IPS DF 4.7 (cell line): Measurements from ENCODE around the gene TRIP12.
"Not testable (repeated sequence)": the region's sequence is repeated elsewhere in the genome, so short reads cannot be mapped to it uniquely, and the experiment has no call there.

Experiments used
- DNase-seq: peaks from one replicate; pipeline ENCODE4 v3.0.0-alpha.2; 2013; ENCODE audit warnings: low spot score; ENCODE audit errors: extremely low read depth

The TRIP12 gene

GRCh38 chr2:229921101-229921891, 513 bp downstream of the TRIP12 start:
- DNase-seq: no peak

DNA sequence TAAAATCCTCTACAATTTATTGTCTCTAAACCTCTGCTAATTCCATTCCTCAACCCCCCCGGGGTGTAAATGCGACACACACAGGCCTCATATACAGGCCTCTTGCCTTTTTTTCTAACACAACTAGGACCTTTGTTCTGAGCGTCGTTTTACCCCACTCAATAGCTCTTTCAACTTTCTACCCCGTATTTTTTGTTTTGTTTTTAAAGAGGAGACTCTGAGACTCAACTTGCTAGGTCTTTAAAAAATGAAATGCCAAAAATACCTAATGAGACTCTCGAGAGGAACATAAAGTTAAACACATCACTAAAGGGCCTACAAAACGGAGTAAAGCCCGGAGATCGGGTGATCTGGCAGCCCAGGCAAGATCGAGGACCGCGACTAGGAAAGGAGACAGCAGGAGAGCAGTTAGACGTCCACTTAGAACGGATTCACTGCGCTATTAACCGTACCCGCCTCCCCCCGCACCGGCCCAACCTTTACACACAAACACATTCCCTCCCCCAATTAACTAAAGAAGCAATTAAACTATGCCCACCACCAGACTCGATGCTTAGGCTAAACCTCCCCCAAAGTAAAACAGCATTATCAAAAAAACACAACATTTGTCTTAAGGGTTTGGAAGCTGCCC, 1.7 kb downstream of the TRIP12 start:
- no peak for DNase-seq

DNA sequence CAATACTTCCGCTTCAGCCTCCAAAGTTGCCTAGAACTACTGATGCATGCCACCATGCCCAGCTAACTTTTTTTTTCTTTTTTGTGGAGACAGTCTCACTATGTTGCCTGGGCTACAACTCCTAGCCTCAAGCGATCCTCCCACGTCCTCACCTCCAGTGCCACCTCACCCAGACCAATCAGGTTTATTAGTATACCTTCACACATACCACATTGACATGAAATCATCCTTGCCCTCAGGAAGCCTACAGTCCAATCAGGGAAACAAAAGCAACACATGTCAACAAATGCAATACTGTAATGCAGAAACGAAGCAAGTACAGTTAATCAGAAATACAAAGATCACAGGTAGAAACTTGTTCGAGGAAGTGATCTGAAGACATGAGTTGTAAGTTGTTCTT, 4.0 kb downstream of the TRIP12 start:
- DNase-seq: no peak

- DNase-seq: no peak
Observed at GRCh38 chr2:229914171-229914570, 7.6 kb downstream of the TRIP12 start.

DNA sequence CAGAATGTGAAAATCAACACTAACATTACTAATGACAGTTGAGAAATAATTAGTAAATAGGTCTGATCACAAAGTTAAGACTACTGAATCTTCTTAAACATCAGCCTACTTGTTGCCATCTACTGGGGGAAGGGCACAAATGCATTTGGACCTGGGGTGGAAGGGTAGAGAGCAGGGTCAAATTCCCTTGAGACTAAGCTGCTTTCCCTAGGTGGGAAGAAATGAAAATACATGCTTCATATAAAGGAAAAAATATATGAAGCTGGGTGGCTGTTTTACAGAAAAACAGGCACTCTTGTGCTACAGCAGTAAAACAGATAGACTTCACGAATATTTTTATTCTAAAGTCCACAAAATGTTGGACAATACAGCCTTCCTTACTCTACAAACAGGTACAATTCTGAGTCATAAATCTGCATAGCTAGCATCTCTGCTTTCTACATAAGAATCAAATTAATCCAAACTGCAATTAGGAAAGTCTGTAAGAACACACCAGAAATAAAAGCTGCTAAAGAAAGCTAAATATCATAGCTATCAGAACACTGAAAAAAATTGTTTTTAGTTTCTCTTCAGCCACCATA, 10.9 kb downstream of the TRIP12 start:
- DNase-seq: no peak

DNA sequence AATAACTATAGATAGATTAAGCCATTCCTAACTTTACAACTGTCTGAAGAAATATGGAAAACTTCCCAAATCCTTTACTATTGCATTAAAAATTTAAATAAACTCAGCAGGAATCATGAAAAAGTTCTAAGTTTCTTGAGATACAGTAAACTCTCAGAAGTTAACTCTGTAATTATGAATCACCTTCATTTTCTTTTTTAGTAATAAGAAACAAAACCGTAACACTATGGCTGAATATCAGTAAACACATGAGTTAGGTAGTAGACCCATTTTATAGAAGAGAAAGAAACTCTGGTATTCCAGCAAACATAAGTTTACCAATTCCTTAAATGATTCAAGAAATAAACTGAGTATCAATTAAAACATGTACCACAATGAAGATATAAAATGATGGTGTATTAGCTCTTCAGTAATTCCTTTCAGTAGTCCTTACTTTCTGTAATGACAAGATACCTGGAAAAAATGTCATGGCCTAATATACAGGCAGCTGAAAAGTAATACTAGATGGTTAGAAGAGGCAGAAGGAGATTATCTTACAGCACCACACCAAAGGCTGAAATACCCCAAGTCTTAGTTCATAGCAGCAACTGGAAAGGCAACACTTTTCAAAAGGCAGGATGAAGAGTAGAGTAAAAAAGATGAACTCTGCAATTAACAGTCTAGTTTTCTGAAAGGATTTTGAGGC, 11.5 kb downstream of the TRIP12 start:
- no peak for DNase-seq

GRCh38 chr2:229909090-229909489, 12.7 kb downstream of the TRIP12 start:
- DNase-seq: no peak

- DNase-seq: no peak
Observed at GRCh38 chr2:229905601-229906000, 16.2 kb downstream of the TRIP12 start.

DNA sequence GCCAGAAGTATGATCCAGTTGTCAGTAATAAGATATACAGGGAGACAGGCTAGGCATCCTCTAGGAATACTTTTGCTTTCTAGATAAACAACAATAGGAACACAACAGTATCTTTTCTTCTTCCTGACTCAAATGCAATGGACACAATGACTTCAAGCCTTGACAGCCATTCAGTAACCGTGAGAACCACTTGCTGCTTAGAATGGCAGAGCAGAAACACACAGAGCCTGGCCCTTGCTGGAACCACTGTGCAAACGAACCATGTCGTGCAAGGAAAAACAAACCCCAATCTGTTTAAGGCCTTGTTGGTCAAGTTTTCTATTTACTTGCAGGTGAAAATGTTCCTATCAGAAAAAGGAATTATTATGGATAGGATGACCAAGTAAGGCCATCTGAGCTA, 18.8 kb downstream of the TRIP12 start:
- DNase-seq: no peak

GRCh38 chr2:229901819-229902218, 20.0 kb downstream of the TRIP12 start:
- DNase-seq: no peak

- DNase-seq: not testable (repeated sequence)
Observed at GRCh38 chr2:229900514-229900913, 21.3 kb downstream of the TRIP12 start.

GRCh38 chr2:229900012-229900411, 21.8 kb downstream of the TRIP12 start:
- DNase-seq: no peak

DNA sequence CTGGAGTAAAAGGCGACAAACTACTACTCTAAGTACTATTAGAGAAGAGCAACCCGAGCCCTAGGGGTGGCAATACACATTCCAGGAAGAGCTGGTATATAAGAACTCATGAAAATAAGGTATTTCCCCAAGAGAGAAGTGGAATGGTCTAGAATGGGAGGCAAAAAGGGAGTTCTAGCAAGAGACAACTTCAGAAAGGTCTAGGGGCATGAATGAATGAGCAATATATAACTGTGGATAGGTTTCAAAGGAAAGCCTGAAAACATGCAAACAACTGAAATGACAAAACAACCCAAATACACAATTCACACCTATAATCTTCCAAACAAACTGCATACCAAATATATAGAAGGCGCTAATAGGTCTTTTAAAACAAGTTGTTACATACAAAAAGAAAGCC, 22.2 kb downstream of the TRIP12 start:
- DNase-seq: no peak

GRCh38 chr2:229896857-229897256, 25.0 kb downstream of the TRIP12 start:
- no peak for DNase-seq

- no peak for DNase-seq
Observed at GRCh38 chr2:229889023-229889422, 32.8 kb downstream of the TRIP12 start.

GRCh38 chr2:229888031-229888430, 33.8 kb downstream of the TRIP12 start:
- DNase-seq: no peak

DNA sequence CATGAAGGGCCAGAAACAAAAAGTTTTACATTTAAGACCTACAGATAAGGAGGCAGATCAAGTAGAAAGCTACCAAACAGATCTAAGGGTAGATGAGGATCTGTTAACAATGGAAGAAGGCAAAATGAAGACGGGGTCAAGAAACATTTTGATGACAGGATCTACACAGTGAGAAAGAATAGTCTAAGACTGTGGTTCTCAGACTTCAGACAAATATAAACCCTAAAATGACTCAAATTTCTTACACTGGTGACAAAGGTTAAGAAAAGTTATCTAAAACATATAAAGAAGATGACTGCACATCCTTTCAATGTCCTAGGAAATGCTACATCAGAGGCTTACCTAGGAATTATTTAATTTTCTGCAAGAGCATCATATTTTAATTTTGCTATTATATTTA, 34.4 kb downstream of the TRIP12 start:
- DNase-seq: no peak

- no peak for DNase-seq
Observed at GRCh38 chr2:229884775-229885699, 36.8 kb downstream of the TRIP12 start.

DNA sequence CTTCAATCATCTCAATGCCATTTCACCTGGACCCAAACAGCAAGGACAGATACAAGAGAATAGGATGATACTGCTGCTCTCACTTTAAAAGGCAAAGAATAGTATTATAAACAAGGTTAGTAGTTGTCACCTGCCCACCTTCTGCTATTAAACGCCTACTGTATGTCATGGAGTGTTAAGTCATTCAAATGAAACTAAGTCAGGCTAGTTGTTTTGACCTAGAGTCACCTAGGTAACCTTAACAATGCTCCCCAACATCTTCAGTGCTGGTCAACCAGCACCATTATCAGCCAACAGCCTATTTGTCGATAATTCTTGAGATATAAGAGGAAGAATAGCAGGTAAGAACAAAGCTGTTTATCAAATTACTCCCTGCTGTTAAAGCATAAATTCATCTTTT, 39.2 kb downstream of the TRIP12 start:
- no peak for DNase-seq

DNA sequence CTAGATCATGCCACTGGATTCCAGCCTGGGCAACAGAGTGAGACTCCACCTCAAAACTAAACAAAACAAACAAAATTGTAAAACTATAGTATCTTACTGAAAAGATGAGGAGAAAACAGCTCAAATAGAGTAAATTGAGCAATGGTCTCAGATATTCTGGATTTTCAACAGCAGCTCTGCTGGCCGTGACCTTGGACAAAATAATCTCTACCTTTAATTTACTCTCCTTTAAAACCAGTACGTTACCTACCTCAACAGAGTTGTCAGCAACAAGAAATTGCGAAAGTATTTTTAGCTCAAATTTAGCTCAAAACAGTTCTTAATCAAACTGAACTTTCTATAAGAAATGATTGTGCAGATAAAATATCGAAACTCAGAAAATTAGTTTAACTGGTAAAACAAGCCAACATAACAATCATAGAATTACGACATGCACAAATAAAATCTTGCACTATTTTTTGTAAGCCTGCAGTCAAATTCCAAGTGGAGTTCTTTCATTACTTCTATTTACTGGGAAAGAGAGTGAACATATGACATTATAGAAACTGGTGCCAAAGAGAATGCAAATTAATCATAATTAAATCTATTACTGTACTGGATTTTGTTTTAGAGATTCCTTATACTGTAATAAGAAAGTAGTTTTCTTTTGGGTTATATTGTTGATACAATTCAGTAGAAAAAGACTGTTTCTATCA, 40.8 kb downstream of the TRIP12 start:
- no peak for DNase-seq
